ENCODE results near the gene FBXO17. TPM values are rescaled to one million over a fixed set of nuclear protein-coding genes. Genes with fewer than 3 reads are reported as not detected.

The FBXO17 gene
- total RNA-seq, 1 donor = 22.9 TPM

- TF ChIP-seq, protein P1, sequence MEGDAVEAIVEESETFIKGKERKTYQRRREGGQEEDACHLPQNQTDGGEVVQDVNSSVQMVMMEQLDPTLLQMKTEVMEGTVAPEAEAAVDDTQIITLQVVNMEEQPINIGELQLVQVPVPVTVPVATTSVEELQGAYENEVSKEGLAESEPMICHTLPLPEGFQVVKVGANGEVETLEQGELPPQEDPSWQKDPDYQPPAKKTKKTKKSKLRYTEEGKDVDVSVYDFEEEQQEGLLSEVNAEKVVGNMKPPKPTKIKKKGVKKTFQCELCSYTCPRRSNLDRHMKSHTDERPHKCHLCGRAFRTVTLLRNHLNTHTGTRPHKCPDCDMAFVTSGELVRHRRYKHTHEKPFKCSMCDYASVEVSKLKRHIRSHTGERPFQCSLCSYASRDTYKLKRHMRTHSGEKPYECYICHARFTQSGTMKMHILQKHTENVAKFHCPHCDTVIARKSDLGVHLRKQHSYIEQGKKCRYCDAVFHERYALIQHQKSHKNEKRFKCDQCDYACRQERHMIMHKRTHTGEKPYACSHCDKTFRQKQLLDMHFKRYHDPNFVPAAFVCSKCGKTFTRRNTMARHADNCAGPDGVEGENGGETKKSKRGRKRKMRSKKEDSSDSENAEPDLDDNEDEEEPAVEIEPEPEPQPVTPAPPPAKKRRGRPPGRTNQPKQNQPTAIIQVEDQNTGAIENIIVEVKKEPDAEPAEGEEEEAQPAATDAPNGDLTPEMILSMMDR (IDR thresholded peaks at IDR 0.05; ENCODE audit: insufficient read depth, low read length) = no peak
- DNase-seq (ENCODE audit: low read depth) = no peak
- no peak overlapping the region for H3K4me3 ChIP-seq (ENCODE audit: low read depth, low read length)
Observed at GRCh38 chr19:38952395-38953165, 23.0 kb downstream of the FBXO17 start.

DNA sequence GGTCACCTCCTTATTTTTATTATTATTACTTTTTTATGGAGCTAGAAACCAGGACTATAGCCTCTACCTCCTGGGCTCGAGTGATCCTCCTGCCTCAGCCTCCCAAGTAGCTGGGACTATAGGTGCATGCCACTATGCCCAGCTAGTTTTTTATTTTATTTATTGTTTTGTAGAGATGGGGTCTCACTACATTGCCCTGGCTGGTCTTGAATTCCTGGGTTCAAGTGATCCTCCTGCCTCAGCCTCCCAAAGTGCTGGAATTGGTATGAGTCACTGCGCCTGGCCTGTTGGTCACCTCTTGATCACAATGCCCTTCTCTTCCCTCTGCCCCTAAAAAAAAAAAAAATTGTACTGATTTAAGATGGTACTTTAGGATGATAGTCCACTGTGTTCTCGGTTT is 24.4 kb downstream of the FBXO17 start:
- no peak for DNase-seq (ENCODE audit: low read depth)
- TF ChIP-seq, protein P1 (IDR thresholded peaks at IDR 0.05; ENCODE audit: insufficient read depth, low read length) = no peak
- H3K4me3 ChIP-seq (ENCODE audit: low read depth, low read length) = no peak overlapping the region

DNA sequence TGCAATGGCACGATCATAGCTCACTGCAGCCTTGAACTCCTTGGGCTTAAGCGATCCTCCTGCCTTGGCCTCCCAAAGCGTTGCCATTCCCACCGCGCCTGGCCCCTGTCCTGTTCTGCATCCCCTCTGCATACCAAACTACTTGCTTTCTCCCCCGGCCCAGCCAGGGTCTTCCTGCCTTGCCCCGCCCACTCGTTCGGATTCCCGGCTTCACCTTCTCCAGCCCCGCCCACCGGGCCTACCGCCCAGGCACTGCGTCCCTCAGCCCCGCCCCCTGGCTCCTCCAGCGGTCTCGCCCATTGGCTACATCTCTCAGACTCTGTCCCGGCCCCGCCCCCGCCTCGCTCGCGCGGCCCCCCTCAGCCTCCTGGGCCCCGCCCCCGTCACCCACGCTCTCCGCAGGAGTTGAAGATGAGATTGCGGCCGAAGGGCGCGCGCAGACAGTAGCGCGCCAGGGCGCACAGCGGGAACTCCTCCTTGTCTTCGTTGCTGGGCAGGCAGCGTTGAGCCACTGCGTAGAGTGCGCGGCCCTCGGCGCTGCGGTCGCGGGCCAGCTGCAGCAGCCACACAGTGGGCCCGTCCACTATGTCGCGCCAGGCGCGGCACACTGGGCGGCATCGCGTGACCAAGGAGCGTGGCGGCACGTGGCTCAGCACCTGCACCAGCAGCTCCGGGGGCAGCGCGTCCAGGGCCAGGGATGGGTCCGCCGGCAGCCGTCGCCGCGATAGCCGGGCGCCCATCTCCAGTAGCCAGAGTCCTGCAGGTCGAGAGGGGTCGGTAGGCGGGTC is 25.8 kb downstream of the FBXO17 start:
- TF ChIP-seq, protein P1 (IDR thresholded peaks at IDR 0.05; ENCODE audit: insufficient read depth, low read length) = no peak
- peak; percentile 22 for DNase-seq (ENCODE audit: low read depth)
- peak overlapping the region; percentile 37 for H3K4me3 ChIP-seq (ENCODE audit: low read depth, low read length)

GRCh38 chr19:38946229-38947010 is 29.1 kb downstream of the FBXO17 start:
- DNase-seq (ENCODE audit: low read depth) = no peak
- H3K4me3 ChIP-seq (ENCODE audit: low read depth, low read length) = no peak overlapping the region

DNA sequence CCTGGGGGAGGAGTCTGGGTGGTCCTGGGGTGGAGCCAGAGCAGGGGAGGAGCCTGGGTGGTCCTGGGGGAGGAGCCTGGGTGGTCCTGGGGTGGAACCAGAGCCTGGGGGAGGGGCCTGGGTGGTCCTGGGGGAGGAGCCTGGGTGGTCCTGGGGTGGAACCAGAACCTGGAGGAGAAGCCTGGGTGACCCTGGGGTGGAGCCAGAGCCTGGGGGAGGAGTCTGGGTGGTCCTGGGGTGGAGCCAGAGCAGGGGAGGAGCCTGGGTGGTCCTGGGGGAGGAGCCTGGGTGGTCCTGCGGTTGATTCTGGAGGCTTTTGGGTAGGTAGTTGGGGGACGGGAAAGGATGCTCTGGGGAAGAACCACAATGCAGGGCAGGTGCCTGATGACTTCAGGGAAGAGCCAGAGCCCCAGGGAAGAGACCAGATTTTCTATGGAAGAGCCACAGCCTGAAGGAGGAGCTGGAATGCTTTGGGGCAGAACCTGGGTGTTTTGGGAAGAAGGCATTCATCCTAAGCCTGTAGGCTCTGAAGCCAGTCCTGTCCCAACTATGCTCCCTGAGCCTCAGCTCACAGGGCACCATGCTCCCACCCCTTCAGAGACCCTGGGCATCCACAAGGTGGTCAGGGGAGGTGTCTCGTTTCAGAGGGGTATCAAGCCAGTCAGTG is 29.8 kb downstream of the FBXO17 start:
- TF ChIP-seq, protein P1 (IDR thresholded peaks at IDR 0.05; ENCODE audit: insufficient read depth, low read length) = no peak
- H3K4me3 ChIP-seq (ENCODE audit: low read depth, low read length) = no peak overlapping the region
- DNase-seq (ENCODE audit: low read depth) = no peak

More at GRCh38 chr19:38946229-38947010, 29.1 kb downstream of the FBXO17 start:
- TF ChIP-seq, protein P1 (IDR thresholded peaks at IDR 0.05; ENCODE audit: insufficient read depth, low read length) = no peak

DNA sequence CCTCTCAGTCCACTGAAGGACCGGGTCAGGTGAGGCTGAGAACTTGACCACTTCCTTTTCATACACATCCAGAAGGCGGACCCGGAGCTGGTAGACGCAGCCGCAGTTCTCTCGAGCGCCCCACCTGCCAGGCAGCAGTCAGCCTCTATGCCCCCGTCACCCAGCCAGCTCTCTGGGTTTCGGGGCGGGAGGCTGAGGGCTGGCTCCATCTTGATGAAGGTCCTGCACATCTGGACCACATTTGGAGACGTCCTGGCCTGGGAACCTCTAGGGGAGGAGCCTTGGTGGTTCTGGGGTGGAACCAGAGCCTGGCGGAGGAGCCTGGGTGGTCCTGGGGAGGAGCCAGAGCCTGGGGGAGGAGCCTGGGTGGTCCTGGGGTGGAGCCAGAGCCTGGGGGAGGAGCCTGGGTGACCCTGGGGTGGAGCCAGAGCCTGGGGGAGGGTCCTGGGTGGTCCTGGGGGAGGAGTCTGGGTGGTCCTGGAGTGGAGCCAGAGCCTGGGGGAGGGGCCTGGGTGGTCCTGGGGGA is 30.5 kb downstream of the FBXO17 start:
- TF ChIP-seq, protein P1 (IDR thresholded peaks at IDR 0.05; ENCODE audit: insufficient read depth, low read length) = no peak
- DNase-seq (ENCODE audit: low read depth) = no peak
- no peak overlapping the region for H3K4me3 ChIP-seq (ENCODE audit: low read depth, low read length)
